Measurements from ENCODE around the gene UBE3A. TPM values are rescaled to one million over a fixed set of nuclear protein-coding genes. Genes with fewer than 3 reads are reported as not detected.
A peak's percentile ranks its signal among the peaks of the same experiment; 100 is the strongest.

UBE3A gene
- total RNA-seq, 4 donors from 2014 or later = 73.9 to 97.6 (median 80.1) TPM

GRCh38 chr15:25391971-25392721 is 46.7 kb downstream of the UBE3A start:
- H3K27ac ChIP-seq (replicated peaks in 1 of 4) = peak overlapping the region in 2 of 4 donors; percentile 21 to 35
- intact Hi-C loops (cut with DNase I) = no loop called here
- TF ChIP-seq POLR2AphosphoS5 (IDR thresholded peaks at IDR 0.05) (no peak), EP300 (IDR thresholded peaks at IDR 0.05) (no peak), POLR2A (IDR thresholded peaks at IDR 0.05; ENCODE audit: low read depth) (no peak), CTCF (IDR thresholded peaks at IDR 0.05) (no peak)
- WGBS = 65% methylated on average over 4 of the region's 4 CpGs
- no peak overlapping the region for H3K4me3 ChIP-seq
- no peaks in the 10 kb centered on the region for H3K27me3 ChIP-seq
- H3K4me1 ChIP-seq = peaks cover 11 to 35% (median 22%) of the 10 kb centered on the region in 4 donors
- no peak for DNase-seq (ENCODE audit: extremely low spot score)
- H3K36me3 ChIP-seq = no peaks in the 10 kb centered on the region
- no peaks in the 10 kb centered on the region for H3K9me3 ChIP-seq

GRCh38 chr15:25385986-25386385 is 52.8 kb downstream of the UBE3A start:
- Histone ChIP-seq H3K36me3 (peaks cover 0 to 9% (median 4%) of the 10 kb centered on the region in 4 donors), H3K4me1 (peaks cover 0 to 4% (median 2%) of the 10 kb centered on the region in 4 donors), H3K27me3 (no peaks in the 10 kb centered on the region), H3K27ac (replicated peaks in 1 of 4) (no peak overlapping the region), H3K4me3 (no peak overlapping the region), H3K9me3 (no peaks in the 10 kb centered on the region)
- DNase-seq (ENCODE audit: extremely low spot score) = no peak
- intact Hi-C loops (cut with DNase I) = no loop called here
- TF ChIP-seq POLR2AphosphoS5 (IDR thresholded peaks at IDR 0.05) = no peak
- TF ChIP-seq CTCF (IDR thresholded peaks at IDR 0.05) = no peak
- TF ChIP-seq POLR2A (IDR thresholded peaks at IDR 0.05; ENCODE audit: low read depth) = no peak
- TF ChIP-seq EP300 (IDR thresholded peaks at IDR 0.05) = no peak

GRCh38 chr15:25381579-25381978 is 57.2 kb downstream of the UBE3A start:
- H3K9me3 ChIP-seq = no peaks in the 10 kb centered on the region
- H3K36me3 ChIP-seq = peaks cover 0 to 13% (median 4%) of the 10 kb centered on the region in 4 donors
- intact Hi-C loops (cut with DNase I) = no loop called here
- no peak for TF ChIP-seq POLR2AphosphoS5 (IDR thresholded peaks at IDR 0.05)
- no peak for TF ChIP-seq EP300 (IDR thresholded peaks at IDR 0.05)
- TF ChIP-seq POLR2A (IDR thresholded peaks at IDR 0.05; ENCODE audit: low read depth) = no peak
- no peak for TF ChIP-seq CTCF (IDR thresholded peaks at IDR 0.05)
- peaks cover 7 to 17% (median 13%) of the 10 kb centered on the region in 4 donors for H3K4me1 ChIP-seq
- H3K27me3 ChIP-seq = no peaks in the 10 kb centered on the region
- H3K4me3 ChIP-seq = no peak overlapping the region
- WGBS = 79% methylated on average over 5 of the region's 5 CpGs
- no peak for DNase-seq (ENCODE audit: extremely low spot score)
- H3K27ac ChIP-seq (replicated peaks in 1 of 4) = peak overlapping the region in 1 of 4 donors; percentile 50

- 75% methylated on average over 2 of the region's 2 CpGs for WGBS
- Histone ChIP-seq H3K9me3 (no peaks in the 10 kb centered on the region), H3K4me3 (no peak overlapping the region), H3K27me3 (no peaks in the 10 kb centered on the region), H3K36me3 (peaks cover 4 to 26% (median 13%) of the 10 kb centered on the region in 4 donors), H3K4me1 (peaks cover 7 to 23% (median 13%) of the 10 kb centered on the region in 4 donors), H3K27ac (replicated peaks in 1 of 4) (no peak overlapping the region)
- no peak for DNase-seq (ENCODE audit: extremely low spot score)
- intact Hi-C loops (cut with DNase I) = no loop called here
- no peak for TF ChIP-seq EP300 (IDR thresholded peaks at IDR 0.05)
- no peak for TF ChIP-seq POLR2AphosphoS5 (IDR thresholded peaks at IDR 0.05)
- no peak for TF ChIP-seq POLR2A (IDR thresholded peaks at IDR 0.05; ENCODE audit: low read depth)
- TF ChIP-seq CTCF (IDR thresholded peaks at IDR 0.05) = no peak
Observed at GRCh38 chr15:25378501-25378901, 60.3 kb downstream of the UBE3A start.

Measured in esophagus muscularis mucosa (tissue), 4 donors.